HG02678 (cell line): Measurements from ENCODE around the gene CACHD1.
"Not testable (repeated sequence)": the region's sequence is repeated elsewhere in the genome, so short reads cannot be mapped to it uniquely, and the experiment has no call there.

Experiments used
- ATAC-seq: cut with Tn5 transposase; IDR thresholded peaks from one replicate; pipeline ENCODE4 v1.9.1; 2021; ENCODE audit warnings: mild to moderate bottlenecking, moderate library complexity; ENCODE audit not compliant: unreplicated experiment

The CACHD1 gene

DNA sequence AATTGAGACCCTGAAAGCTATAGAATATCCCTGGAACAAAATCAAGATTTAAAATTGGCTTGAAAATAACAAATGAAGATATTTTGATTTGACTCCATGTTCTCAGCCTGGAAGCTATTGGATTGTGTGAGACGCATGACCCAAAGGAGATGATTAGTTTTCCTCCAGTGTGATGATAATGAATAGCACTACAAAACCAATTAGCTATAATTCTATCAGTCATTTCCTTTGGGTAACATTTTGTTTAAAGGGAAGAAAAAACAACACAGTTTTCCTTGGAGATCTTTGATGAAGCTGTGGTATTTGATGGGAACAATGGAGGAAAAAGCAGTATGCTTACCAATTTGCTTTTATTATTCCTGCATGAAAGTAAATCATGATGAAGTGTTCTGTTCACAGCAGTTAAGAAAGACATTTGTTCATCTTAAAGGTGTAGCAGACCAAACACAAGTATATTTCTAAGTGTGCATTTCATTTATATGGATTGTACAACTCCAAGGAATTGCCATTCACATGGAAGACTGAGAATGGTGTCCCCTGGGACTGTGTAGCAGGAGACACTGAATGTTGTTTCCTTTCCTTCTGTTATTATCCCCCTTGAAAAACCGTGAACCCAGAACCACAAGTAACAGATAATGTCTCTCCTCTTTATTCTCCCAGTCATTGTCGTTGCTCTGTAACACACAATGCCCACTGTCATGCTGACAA, 111.4 kb downstream of the CACHD1 start:
- ATAC-seq, result no peak

DNA sequence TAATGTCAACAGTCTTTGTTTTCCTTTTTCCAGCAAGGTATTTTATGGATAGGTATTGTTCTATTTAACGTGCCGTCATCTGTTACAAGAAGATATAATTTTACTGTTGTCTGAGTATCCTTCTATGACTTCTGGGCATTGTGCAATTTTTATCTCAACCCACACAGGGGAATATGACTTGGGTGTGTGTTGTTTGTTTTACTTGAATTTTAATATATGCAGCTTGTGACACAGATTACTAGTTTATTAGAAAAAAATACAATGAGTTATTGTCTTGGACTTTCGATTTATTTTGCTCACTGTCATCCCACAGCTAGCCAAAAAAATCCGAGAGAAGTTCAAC, 111.9 kb downstream of the CACHD1 start:
- no peak for ATAC-seq

DNA sequence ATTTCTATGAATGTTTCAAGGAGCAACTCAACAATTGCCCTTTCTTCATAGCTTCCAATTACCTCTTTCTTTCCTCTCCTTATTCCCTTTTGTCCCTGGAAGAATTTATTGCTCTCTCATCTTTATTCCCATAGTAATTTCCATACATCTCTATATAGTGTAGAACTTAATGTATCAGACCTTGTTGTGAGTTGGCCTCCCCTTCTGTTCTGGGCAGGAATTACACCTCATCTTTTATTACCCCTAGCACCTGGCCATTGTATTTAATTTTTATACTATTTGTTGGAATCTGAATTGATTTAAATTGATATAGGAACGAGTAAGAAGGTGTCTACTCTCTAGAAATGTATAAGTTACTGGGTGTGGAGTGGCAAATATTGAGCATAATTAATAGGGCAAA, 114.5 kb downstream of the CACHD1 start:
- ATAC-seq, result no peak

DNA sequence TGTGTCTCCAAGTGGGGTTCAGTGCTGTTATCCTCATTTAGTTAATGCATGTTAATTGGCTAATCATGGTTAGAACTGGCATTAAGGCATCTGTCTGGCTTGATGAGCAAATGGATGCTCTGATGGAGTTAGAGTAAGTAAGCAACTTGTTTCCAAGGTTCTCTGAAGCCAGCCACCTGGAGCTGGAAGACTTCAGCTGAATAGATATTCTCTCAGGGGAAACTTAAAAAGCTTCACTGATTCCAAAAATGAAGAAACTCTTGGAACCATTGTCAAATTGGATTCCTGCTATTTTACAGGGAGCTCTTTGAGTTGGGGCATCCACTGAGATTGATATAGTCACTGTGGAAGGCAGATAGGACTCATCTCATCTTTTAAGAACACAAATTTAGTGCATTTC, 118.9 kb downstream of the CACHD1 start:
- no peak for ATAC-seq

DNA sequence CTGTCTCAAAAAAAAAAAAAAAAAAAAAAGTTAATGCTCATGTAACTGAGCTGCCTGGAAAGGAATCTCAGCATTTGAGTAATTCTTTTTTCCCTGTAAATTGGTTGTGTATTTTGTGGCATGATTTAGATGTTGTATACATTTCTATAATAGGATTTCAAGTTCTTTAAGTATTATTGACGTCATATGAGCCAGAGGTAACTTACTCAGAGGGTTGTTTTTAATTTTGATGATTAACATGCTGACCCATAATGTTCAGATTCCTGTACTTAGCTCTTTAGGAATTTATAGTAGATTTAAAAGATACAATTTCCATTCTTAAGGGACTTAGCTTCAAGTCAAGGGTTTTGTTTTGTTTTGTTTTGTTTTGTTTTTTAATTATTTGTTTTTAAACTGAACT, 120.4 kb downstream of the CACHD1 start:
- no peak for ATAC-seq

DNA sequence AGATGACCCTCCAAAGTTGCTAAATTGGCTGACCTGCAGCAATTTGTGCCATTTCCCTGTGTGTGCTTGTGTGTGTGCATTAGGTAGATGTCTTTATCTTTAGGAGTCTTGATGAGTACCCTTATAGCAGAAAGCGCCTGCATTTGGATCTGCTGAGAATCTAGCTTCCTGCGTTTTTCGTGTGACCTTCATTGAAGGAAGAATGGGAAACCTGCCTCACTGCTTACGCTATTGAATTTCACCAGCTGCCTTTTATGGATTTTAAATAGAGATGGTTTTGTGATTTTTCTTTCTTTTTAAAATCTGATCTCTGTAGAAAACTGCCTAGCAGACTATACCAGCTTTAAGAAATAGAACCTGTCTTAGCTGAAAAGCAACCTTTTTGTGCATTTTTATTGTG, 124.5 kb downstream of the CACHD1 start:
- ATAC-seq, result no peak

DNA sequence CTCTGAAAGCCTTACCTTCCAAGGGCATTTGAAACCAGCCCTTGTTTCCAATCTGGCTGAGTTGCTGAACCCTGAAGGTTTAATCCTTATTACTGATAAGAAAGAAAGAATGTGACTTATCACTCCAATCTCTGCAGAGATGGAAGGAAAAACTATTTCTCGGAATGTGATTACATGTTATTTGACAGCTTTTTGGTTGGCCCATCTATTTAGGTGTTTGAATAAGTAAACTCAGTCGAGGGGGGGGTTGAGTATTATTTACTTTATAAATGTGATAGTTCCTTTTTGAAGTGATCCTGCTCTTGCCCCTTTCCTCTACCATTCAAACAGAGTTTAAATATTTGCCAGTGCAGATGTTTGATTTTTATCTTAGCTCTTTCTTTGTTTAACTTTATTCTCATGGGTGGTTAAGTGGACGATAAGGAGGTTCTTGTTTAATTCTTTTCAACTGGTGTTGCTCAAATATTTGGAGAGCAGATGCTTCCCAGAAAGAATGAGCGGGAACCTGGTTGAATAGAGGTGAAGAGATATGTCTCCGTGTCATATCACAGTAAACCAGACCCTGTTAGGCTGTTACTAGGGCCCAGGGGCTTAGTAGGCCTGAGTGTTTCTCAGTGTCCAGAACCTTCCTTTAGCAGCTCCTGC, 126.1 kb downstream of the CACHD1 start:
- ATAC-seq, result no peak

DNA sequence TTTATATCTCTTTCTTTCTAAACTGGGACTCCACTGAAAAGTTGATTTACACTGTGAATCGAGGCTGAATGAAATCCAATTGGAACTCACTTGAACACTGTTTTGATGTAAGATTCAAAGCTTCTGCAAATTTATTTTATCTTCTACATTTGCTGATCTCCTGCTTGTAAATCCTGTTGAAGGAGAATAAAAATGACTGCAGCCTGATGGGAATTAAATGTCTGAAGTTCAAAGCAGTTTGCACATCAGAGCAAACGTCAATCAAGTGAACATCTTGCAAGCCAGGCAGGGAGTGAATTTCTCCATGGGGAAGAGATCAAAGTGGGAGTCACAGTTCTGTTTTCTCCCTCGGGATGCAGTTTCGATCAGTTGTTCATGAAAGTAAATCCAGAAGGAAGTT, 127.2 kb downstream of the CACHD1 start:
- no peak for ATAC-seq

DNA sequence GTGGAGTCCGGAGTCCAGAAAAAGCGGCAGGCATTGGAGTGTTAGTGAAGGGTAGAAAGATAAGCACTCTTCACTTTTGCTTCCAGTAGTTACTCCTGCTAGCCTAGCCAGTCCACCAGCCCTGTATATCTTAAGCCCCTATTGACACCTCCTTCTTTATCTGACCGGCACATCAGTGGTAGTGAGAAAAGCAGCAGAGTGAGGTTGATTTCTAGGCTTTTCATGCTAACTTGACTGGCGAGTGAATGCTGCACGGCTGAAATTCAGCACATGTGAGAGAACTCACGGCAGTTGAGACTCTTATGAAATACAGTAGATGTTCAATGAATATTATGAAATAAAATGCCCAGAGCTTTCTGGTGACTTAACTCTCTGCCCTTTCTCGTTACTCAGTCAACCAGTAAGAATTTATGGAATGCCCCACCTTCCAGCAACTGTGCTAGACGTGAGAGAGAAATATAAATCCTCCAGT, 128.2 kb downstream of the CACHD1 start:
- no peak for ATAC-seq

DNA sequence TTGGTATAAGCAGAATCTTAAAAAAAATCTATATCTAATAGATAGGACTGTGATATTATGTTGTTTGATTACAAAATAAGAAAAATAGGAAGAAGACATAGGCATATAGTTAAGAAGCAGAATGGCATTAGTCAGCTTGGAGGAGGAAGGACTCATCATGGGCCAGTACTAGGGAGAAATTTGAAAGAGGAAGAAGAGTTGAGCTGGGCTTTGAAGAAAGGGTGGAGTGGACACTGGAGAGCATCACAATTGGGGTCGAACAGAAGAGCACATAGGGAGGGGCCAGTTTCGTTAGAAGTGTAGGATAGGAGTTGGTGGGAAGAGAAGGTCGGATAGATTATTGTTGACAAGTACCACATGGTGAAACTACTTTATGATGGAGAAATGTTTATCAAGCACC, 129.3 kb downstream of the CACHD1 start:
- no peak for ATAC-seq

DNA sequence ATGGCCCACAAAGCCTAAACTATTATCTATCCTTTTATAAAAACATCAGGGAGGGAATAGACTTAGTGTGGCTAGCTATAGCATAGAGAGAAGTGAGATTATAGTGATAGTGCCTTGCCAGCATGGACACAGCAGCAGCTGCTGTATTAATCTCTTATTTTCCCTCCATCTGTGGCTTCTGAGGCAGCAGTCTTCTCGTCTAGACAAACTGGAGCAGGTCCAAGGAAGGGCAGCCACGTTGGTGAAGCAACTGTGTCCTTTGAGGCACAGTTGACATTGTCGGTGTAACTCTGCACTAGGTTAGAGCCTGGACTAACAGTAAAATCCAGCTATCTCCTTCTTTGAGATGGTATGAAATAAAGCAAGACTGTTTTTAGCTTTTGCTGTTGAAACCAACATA, 131.3 kb downstream of the CACHD1 start:
- no peak for ATAC-seq

DNA sequence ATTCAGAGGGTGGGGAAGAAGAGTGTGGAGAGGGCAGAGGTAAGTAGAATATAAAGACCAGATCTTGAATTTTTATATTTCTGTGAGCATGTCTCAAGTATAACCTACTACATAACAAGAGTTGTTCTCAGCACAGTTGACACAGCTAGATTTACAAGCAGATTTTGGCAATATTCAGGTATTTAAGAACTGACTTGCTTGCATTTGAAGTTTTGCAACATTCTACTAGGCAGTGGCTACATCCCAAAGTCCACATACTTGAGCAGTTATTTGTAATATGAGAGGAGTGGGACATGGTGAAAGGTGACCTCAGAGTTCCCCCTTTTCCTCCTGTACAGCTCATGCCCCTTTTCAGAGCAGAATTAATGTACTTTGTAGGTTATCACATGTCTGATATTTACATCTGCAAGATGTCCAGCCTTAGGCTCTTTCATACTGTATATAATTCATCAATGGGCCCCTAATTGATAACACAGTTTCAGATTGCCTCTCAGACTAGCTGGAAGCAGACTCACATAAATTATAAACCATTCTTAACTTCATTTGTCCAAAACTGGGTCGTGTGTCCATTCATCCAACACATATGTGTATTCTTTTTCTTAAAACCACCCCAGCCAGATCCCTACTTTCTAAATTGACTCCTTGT, 138.2 kb downstream of the CACHD1 start:
- ATAC-seq, result no peak

DNA sequence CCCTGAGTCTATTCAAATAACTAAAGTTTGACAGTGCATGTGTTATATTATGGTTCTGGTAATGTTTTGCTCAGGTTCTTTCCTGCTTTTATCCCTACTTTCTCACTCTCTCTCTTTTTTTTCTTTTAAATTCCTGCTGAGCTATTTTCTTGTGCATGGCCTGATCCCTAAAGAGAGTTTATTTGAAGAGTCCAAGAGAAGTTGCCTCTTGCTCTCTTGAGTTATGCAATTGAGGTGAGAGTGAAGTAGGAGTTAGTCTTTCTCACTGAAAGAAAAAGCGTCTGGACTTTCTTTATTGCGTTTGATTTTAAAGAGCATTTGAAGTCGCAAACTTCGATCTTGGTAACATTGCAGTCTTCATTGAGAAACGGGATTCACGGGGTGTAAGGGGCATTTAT, 138.7 kb downstream of the CACHD1 start:
- ATAC-seq, result no peak

DNA sequence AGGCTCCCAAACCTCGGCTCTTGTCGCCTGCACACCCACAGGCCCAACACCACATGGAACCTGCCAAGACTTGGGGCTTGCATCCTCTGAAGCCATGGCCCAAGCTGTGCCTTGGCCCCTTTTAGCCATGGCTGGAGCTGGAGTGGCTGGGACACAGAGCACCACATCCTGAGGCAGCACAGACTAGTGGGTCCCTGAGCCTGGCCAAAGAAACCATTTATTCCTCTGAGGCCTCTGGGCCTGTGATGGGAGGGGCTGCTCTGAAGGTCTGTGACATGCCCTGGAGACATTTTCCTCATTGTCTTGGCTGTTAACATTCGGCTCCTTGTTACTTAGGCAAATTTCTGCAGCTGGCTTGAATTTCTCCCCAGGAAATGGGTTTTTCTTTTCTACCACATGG, 141.0 kb downstream of the CACHD1 start:
- not testable (repeated sequence) for ATAC-seq

DNA sequence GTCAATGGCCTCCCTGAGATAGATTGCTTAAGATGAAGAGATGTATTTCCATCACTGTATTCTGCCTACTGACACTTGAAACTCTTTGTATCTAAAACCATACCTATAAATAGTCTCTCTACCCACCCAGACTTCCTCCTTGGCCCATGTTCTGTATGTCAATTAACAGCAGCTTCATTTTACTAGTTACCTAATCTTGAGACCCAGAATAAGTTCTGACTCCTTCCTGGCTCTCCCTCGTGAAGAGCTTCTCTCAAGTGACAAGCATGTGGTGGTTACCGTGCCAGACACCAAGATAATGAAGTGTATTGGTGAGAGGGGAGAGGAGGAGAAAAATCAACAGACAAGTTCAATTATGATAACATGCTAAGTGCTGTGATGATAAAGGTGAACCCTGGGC, 146.1 kb downstream of the CACHD1 start:
- no peak for ATAC-seq

DNA sequence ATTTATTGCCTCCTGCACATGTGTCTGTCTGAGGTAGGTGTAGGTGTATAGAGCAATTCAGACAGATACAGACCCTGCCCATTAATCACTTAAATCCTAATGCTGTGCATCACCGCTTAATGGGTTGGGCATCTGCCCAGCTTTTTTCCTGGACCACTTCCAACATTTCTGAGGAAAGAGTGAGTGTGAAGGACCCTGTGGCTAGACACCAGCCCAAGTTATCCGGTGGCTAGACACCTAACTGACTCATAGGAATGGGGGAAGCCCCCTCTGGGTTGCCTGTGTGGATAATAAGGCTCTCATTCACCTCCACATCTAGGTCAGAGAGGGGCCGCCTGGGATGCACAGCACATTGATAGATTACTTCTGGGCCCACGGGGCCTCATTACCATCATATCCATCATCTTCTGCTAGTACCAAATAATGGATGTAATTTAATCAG, 153.8 kb downstream of the CACHD1 start:
- no peak for ATAC-seq

DNA sequence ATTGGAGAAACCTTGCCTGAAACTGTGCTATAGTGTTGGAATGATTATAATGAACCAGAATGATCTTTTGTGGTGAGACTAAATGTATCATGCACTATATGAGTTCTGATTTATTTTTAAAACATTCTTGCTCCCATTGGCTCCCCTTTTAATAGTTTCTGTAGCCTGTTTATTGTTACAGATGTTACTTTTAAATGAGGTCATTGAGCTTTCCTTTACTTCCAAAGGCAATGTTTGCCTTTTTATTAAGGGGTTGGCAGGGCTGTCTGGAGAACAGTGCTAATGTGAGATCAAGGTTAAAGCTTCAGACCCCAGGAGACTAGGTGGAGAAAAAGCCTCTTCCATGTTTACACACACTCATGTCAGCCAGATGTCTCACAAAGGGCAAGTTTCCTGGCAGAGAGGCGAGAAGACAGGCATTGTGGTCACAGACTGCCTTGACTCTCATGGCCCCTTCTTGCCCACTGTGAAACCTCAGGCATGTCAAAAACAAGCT, 154.3 kb downstream of the CACHD1 start:
- no peak for ATAC-seq

DNA sequence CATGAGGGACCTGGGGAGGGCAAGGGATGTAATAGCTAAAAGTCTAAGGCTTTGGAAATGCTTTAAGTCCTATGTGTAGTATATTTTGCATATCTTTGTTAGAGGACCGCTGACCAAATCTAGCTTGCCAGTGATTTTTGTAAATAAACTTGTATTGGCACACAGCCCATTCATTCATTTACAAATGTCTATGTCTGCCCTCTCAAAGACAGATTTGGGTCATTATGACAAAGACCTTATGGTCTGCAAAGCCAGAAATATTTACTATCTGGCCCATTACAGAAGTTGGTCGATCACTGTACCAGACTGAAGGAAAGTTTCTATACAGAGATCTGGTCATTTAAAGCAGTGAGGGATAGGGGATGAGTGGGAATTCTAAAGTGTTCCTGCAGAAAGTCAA, 154.9 kb downstream of the CACHD1 start:
- no peak for ATAC-seq

DNA sequence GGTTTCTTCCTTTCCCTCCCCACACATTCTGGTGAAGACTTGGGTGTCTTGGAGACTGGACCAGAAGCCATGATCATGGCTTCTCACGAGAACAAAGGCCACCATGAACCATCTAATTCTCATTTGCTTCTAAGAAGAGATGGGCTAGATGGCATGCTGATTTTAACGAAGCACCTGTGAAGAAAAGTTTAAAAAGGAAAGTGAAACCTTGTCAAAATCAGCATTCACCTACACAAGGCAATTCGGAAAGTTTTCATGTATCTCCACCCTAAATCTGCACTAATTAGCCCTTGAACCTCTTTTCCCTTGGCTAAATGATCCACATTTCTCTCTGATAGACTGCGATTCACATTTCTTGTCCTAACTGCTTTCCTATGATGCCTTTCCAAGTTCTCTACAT, 160.7 kb downstream of the CACHD1 start:
- no peak for ATAC-seq

DNA sequence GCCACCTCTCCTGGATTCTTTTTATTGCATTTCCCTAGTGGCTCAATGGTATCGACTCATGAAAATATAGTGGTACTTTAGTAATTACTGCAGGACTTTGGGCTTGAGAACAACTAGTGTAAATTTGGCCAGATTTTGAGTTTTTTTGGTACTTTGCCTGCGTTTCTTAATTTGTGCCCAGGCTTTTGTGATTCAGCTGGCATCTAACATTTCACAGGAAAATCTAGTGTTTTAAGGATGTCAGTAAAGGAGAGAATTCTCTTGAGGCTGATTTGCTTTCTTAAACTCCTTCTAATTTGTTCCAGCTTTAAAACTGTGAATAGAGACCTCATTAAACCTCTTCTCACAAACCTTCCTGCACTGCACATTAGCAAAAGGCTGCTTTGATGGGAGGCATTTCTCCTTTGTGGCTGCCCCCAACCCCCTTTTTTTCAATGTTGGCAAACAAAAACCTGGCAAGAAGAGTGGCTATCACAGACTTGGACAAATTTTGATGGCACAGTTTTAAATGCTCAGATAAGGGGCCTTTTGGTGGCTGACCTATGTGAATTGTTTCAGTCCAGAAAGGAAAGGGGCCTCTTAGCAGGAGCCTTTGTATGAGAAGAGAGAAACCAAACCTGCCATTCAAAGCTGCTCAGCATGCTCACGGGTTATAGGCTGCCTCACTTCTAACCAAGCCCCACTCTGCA, 161.6 kb downstream of the CACHD1 start:
- no peak for ATAC-seq

DNA sequence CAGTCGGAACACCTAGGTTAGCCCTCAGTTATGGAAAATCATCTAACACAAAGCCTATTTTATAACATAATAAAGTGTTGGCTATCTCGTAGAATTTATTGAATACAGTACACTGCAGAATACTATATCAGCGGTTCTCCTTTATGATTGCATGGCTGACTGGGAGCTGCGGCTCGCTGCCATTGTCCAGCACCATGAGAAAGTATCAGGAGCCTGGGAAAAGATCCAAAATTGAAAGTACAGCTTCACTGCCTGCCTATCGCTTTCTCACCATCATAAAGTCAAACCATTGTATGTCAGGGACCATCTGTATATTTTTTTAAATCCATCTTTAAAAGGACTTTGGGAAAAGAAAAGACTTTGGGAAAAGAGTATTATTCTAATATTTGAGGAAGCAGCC, 163.0 kb downstream of the CACHD1 start:
- ATAC-seq, result no peak

DNA sequence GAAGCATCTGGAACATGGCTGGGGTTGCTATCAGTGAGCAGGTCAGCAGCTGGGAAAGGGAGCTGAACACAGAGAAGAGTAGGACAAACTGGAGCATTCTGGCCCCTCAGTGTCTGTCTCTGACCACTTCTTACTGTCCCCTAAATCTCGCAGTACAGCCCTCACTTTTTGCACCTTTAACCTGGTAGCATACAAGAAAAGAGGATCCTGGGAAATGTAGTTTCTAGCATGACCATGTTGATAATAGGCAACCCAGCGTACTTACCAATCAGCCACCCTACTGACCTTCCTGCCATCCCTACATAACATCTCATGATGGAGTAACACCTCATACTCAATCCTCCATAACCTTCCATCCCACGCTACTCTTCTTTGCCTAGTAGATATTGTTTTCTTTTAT, 175.8 kb downstream of the CACHD1 start:
- ATAC-seq, result no peak
